ENCODE data around the gene DCX. TPM values are rescaled to one million over a fixed set of nuclear protein-coding genes. Genes with fewer than 3 reads are reported as not detected.

The DCX gene
- total RNA-seq, 1 experiment from 2014 or later: not detected

GRCh38 chrX:111386077-111386476 lies 25.9 kb downstream of the DCX start:
- Histone ChIP-seq H3K4me1 (ENCODE audit: insufficient read depth, low read length) (no peaks in the 10 kb centered on the region), H4K20me1 (ENCODE audit: low read length) (no peaks in the 10 kb centered on the region), H3K27me3 (ENCODE audit: low read length) (no peaks in the 10 kb centered on the region), H3K27ac (ENCODE audit: low read length) (no peak overlapping the region), H3K79me2 (ENCODE audit: low read length) (no peaks in the 10 kb centered on the region), H3K9ac (ENCODE audit: low read length) (no peak overlapping the region), H3K36me3 (ENCODE audit: low read depth, low read length) (no peaks in the 10 kb centered on the region), H2AFZ (ENCODE audit: low read length) (no peak overlapping the region), H3F3A (ENCODE audit: low read length, unreplicated experiment) (no peaks in the 10 kb centered on the region), H3K4me3 (ENCODE audit: low read length) (no peak overlapping the region), H3K4me2 (ENCODE audit: low read length) (no peak overlapping the region), H3K9me3 (ENCODE audit: low read length) (no peaks in the 10 kb centered on the region), H3K9me2 (replicated peaks; ENCODE audit: low read length) (no peaks in the 10 kb centered on the region)
- DNase-seq: no peak
- intact Hi-C loops (cut with micrococcal nuclease): no loop called here
- BruUV-seq (replicated peaks): no TSS peak
- ChIA-PET POLR2A (ENCODE audit: unreplicated experiment) (no interaction called here), CTCF (no interaction called here)
- ATAC-seq: no peak
- TF ChIP-seq EZH2 (IDR thresholded peaks at IDR 0.05; ENCODE audit: low read length, unreplicated experiment): no peak
- TF ChIP-seq EZH2phosphoT487 (IDR thresholded peaks at IDR 0.05; ENCODE audit: borderline replicate concordance, low read length): no peak
- no peak for TF ChIP-seq CTCF (conservative IDR thresholded peaks at IDR 0.05; ENCODE audit: low read depth, low read length)

- DNase-seq (no peak), ATAC-seq (no peak)
- H3K9ac ChIP-seq (ENCODE audit: low read length): no peak overlapping the region
- no peaks in the 10 kb centered on the region for H3F3A ChIP-seq (ENCODE audit: low read length, unreplicated experiment)
- H3K27ac ChIP-seq (ENCODE audit: low read length): no peak overlapping the region
- H3K4me2 ChIP-seq (ENCODE audit: low read length): no peak overlapping the region
- intact Hi-C loops (cut with micrococcal nuclease): no loop called here
- H3K36me3 ChIP-seq (ENCODE audit: low read depth, low read length): no peaks in the 10 kb centered on the region
- no peaks in the 10 kb centered on the region for H3K4me1 ChIP-seq (ENCODE audit: insufficient read depth, low read length)
- no peaks in the 10 kb centered on the region for H3K9me2 ChIP-seq (replicated peaks; ENCODE audit: low read length)
- no peak overlapping the region for H3K4me3 ChIP-seq (ENCODE audit: low read length)
- ChIA-PET POLR2A (ENCODE audit: unreplicated experiment) (no interaction called here), CTCF (no interaction called here)
- H2AFZ ChIP-seq (ENCODE audit: low read length): no peak overlapping the region
- no peaks in the 10 kb centered on the region for H3K9me3 ChIP-seq (ENCODE audit: low read length)
- no peaks in the 10 kb centered on the region for H3K27me3 ChIP-seq (ENCODE audit: low read length)
- no peaks in the 10 kb centered on the region for H3K79me2 ChIP-seq (ENCODE audit: low read length)
- no peaks in the 10 kb centered on the region for H4K20me1 ChIP-seq (ENCODE audit: low read length)
- TF ChIP-seq EZH2phosphoT487 (IDR thresholded peaks at IDR 0.05; ENCODE audit: borderline replicate concordance, low read length) (no peak), EZH2 (IDR thresholded peaks at IDR 0.05; ENCODE audit: low read length, unreplicated experiment) (no peak), CTCF (conservative IDR thresholded peaks at IDR 0.05; ENCODE audit: low read depth, low read length) (no peak)
- BruUV-seq (replicated peaks): no TSS peak
Measured at GRCh38 chrX:111382277-111382676, 29.7 kb downstream of the DCX start.

GRCh38 chrX:111376897-111377578 lies 35.0 kb downstream of the DCX start:
- Histone ChIP-seq H3K36me3 (ENCODE audit: low read depth, low read length) (no peaks in the 10 kb centered on the region), H3K27me3 (ENCODE audit: low read length) (no peaks in the 10 kb centered on the region), H3K4me2 (ENCODE audit: low read length) (no peak overlapping the region), H3K9me2 (replicated peaks; ENCODE audit: low read length) (no peaks in the 10 kb centered on the region), H3K9me3 (ENCODE audit: low read length) (no peaks in the 10 kb centered on the region), H3F3A (ENCODE audit: low read length, unreplicated experiment) (no peaks in the 10 kb centered on the region), H2AFZ (ENCODE audit: low read length) (no peak overlapping the region), H3K4me3 (ENCODE audit: low read length) (no peak overlapping the region), H3K27ac (ENCODE audit: low read length) (no peak overlapping the region), H3K9ac (ENCODE audit: low read length) (no peak overlapping the region), H3K79me2 (ENCODE audit: low read length) (no peaks in the 10 kb centered on the region), H4K20me1 (ENCODE audit: low read length) (no peaks in the 10 kb centered on the region), H3K4me1 (ENCODE audit: insufficient read depth, low read length) (no peaks in the 10 kb centered on the region)
- ChIA-PET CTCF (no interaction called here), POLR2A (ENCODE audit: unreplicated experiment) (no interaction called here)
- no TSS peak for BruUV-seq (replicated peaks)
- intact Hi-C loops (cut with micrococcal nuclease): no loop called here
- TF ChIP-seq EZH2 (IDR thresholded peaks at IDR 0.05; ENCODE audit: low read length, unreplicated experiment) (no peak), CTCF (conservative IDR thresholded peaks at IDR 0.05; ENCODE audit: low read depth, low read length) (no peak), EZH2phosphoT487 (IDR thresholded peaks at IDR 0.05; ENCODE audit: borderline replicate concordance, low read length) (no peak)
- ATAC-seq: no peak
- no peak for DNase-seq

Measured in PC-3 (cell line).